Thyroid gland (tissue), 4 donors: Measurements from ENCODE around the gene NR3C1.

Experiments used
- CTCF ChIP-seq, 6 experiments: fragments of 200-600 bp in 3 of 6; fragments of 450-650 bp in 3 of 6; sonication (generic) in 3 of 6; IDR thresholded peaks; one replicate each; pipeline ENCODE4 v1.5.1; 2016 to 2019; ENCODE audit warnings: antibody characterized with exemption in 6 of 6, mild to moderate bottlenecking in 2 of 6, inconsistent platforms in 1 of 6, moderate library complexity in 1 of 6
- POLR2A ChIP-seq, 2 donors: fragments of 450-650 bp; IDR thresholded peaks; one replicate each; pipeline ENCODE4 v1.6.1; 2017; ENCODE audit warnings: antibody characterized with exemption in 2 of 2, mild to moderate bottlenecking in 2 of 2, moderate library complexity in 1 of 2

- TF ChIP-seq CTCF (IDR thresholded peaks at IDR 0.05) (no peak), POLR2A (IDR thresholded peaks at IDR 0.05) (no peak)
Observed at GRCh38 chr5:143449772-143450171, 46.3 kb upstream of the NR3C1 start.
